GM21786 (cell line): Measurements from ENCODE around the gene UNC93A.
"Not testable (repeated sequence)": the region's sequence is repeated elsewhere in the genome, so short reads cannot be mapped to it uniquely, and the experiment has no call there.

Experiments used
- ATAC-seq: cut with Tn5 transposase; IDR thresholded peaks from one replicate; pipeline ENCODE4 v1.9.1; 2021; ENCODE audit not compliant: unreplicated experiment

UNC93A gene

GRCh38 chr6:167290786-167291622 lies at the start of gene UNC93A:
TSS of gene UNC93A (plus strand) at chr6:167291315. CDS start at chr6:167291490, 175 bp downstream.
- no peak for ATAC-seq

- not testable (repeated sequence) for ATAC-seq
Measured at GRCh38 chr6:167241321-167242134, 49.6 kb upstream of the UNC93A start.

GRCh38 chr6:167242135-167242506 lies 49.0 kb upstream of the UNC93A start:
- ATAC-seq: not testable (repeated sequence)

GRCh38 chr6:167242511-167243051 lies 48.5 kb upstream of the UNC93A start:
- ATAC-seq: not testable (repeated sequence)

- ATAC-seq: no peak
Measured at GRCh38 chr6:167244064-167244960, 46.8 kb upstream of the UNC93A start.

- no peak for ATAC-seq
Measured at GRCh38 chr6:167244991-167245390, 46.1 kb upstream of the UNC93A start.

GRCh38 chr6:167245591-167245990 lies 45.5 kb upstream of the UNC93A start:
- no peak for ATAC-seq

- ATAC-seq: no peak
Measured at GRCh38 chr6:167247814-167248595, 43.1 kb upstream of the UNC93A start.

- ATAC-seq: not testable (repeated sequence)
Measured at GRCh38 chr6:167248878-167249455, 42.1 kb upstream of the UNC93A start.

- ATAC-seq: no peak
Measured at GRCh38 chr6:167252271-167252670, 38.8 kb upstream of the UNC93A start.

- ATAC-seq: no peak
Measured at GRCh38 chr6:167255918-167256553, 35.1 kb upstream of the UNC93A start.

- no peak for ATAC-seq
Measured at GRCh38 chr6:167258646-167259045, 32.5 kb upstream of the UNC93A start.

GRCh38 chr6:167266057-167266829 lies 24.9 kb upstream of the UNC93A start:
- not testable (repeated sequence) for ATAC-seq

GRCh38 chr6:167266830-167267555 lies 24.1 kb upstream of the UNC93A start:
- no peak for ATAC-seq

GRCh38 chr6:167267556-167267898 lies 23.6 kb upstream of the UNC93A start:
- ATAC-seq: not testable (repeated sequence)

- no peak for ATAC-seq
Measured at GRCh38 chr6:167267921-167268401, 23.2 kb upstream of the UNC93A start.

- ATAC-seq: no peak
Measured at GRCh38 chr6:167268683-167269280, 22.3 kb upstream of the UNC93A start.
